GM10266 (cell line): Measurements from ENCODE around the gene RCL1.
"Not testable (repeated sequence)": the region's sequence is repeated elsewhere in the genome, so short reads cannot be mapped to it uniquely, and the experiment has no call there.

Source experiments
- DNase-seq: peaks from one replicate; pipeline ENCODE4 v3.0.0; 2012; ENCODE audit errors: extremely low spot score
- CTCF ChIP-seq: IDR thresholded peaks from 2 replicates; pipeline ENCODE4 v1.5.1; 2012; ENCODE audit warnings: mild to moderate bottlenecking, low read depth; ENCODE audit not compliant: control insufficient read depth, insufficient read depth; ENCODE audit errors: missing control alignments

RCL1 gene

GRCh38 chr9:4768681-4769080, 24.1 kb upstream of the RCL1 start:
- no peak for TF ChIP-seq CTCF
- no peak for DNase-seq

DNA sequence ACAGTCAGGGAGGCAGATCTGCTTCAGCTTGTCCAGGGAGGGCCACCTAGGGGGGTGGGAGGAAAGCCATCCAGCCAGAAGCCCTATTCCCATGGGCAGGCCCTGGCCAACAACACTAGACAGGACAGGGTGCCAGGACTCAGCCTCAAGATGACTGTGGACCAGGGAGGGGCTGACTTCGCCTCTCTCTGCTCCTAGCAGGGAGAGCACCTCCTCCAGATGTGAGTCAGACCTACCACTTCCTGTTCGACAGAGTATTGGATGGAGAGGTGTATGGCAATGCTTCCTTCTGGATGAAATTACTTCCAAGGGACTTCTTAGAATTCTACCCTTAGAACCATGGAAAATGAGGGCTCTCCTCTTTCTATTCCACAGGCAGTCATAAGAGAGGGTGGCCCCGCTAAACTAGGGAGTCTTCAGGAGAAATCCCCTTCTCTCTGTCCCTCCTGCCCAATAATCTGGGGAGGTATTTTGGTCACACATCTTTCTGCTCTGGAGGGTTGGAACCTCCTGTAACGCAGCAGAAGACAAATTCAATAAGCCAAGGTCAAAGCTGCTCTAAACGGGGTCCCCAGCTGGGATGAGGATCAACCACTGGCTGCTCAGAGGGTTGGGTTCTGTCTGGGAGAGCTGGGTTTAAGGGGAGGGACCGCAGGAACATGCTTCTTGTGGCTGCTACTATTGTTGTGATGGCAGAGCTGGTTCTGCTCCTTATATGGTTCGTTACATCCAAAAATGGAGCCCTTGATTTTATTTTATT, 23.2 kb upstream of the RCL1 start:
- TF ChIP-seq CTCF = no peak
- DNase-seq = no peak

- no peak for TF ChIP-seq CTCF
- DNase-seq = no peak
These were observed 21.0 kb upstream of the RCL1 start for GRCh38 chr9:4771788-4772187.

DNA sequence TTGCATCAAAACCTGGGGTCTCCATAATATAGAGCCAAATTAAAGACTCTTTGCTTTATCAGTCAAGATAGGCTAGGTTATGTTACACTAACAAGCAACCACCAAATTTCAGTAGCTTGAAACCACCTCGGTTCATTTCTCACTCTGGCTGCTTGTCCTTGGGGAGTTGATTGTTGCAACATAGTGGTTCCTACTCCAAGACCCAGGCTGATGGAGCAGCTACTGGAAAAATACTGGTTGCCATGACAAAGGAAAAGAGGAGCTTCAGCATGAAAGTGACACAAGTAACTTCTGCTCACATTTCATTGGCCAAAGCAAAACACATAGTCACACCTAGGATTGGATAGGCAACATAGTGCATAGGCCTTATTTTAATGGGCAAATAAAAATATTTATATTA, 18.5 kb upstream of the RCL1 start:
- DNase-seq = no peak
- no peak for TF ChIP-seq CTCF

- not testable (repeated sequence) for DNase-seq
These were observed 17.8 kb upstream of the RCL1 start for GRCh38 chr9:4774958-4775357.

- no peak for TF ChIP-seq CTCF
- DNase-seq = no peak
These were observed 12.1 kb upstream of the RCL1 start for GRCh38 chr9:4780651-4781050.

- DNase-seq = no peak
- TF ChIP-seq CTCF = no peak
These were observed 11.3 kb upstream of the RCL1 start for GRCh38 chr9:4781408-4781807.

GRCh38 chr9:4783191-4783590, 9.6 kb upstream of the RCL1 start:
- DNase-seq = not testable (repeated sequence)
